NCI-H69 (cell line): ENCODE measurements around the gene NACC1.
A peak's percentile ranks its signal among the peaks of the same experiment; 100 is the strongest.

Experiments
- DNase-seq: peaks from one replicate; lab custom pipeline; 2025; lab: John Stamatoyannopoulos, UW

Gene NACC1

DNA sequence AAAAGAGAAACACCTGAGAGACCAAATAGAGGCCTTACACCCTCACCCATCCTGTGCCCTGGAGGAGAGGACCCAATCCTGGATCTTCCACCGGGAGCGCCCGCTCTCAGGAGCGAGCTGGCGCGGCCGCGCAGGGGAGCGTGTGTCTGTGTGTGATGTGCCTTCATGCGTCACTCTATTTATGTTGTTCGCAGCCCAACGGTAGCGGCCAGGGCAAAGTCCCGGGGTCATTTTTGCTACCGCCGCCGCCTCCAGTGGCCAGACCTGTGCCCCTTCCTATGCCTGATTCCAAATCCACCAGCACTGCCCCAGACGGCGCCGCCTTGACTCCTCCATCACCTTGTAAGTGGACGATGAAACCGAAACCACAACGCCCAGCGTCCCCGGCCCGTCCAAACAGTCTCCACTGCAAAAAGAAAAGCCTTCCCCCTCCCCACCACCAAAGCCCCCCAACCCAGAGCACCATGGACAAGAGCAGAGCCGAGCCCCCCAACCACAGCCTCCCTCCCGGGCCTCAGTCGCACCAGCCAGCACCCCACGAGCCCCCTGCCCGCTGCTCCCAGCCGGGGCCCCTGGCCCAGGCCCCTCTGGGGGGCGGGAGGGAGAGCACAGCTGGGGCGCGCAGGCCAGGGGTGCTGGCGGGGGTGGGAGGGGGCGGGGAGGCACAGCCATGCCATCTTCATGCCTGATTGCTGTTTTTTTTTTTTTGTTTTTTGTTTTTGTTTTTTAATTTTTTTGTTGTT is 30.1 kb upstream of the NACC1 start:
- no peak for DNase-seq

GRCh38 chr19:13089139-13089856 is 28.8 kb upstream of the NACC1 start:
- peak; percentile 38 for DNase-seq

DNA sequence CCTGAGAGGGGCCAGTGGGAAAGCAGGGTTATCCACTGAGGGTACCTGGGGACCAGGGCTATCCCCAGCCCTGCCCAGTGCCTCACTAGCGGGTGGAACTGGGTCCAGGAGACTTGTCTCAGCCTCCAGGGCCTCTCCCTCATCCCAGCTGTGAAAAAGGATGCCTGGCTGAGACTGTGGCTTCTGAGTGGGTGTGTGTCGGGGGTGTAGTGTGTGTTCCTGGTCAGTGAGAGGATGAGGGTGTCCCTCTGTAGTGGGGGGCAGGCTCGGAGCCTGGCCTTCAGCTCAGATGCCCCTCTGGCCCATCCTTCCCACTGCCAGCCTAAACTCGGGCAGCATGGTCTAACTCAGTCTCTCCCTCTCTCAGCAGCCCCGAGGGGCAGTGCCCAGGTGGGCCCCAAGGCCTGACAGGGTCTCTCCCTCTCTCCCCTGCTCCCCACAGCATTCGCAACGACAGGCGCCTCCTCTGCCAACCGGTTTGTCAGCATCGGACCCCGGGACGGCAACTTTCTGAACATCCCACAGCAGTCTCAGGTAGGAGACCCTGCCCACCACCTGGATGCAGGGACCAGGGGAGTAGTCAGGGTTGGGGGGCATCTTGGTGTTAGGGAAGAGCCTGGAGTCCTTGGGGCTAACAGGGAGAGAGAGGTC is 28.1 kb upstream of the NACC1 start:
- no peak for DNase-seq

GRCh38 chr19:13090511-13091231 is 27.4 kb upstream of the NACC1 start:
- peak; percentile 72 for DNase-seq

GRCh38 chr19:13091400-13092157 is 26.5 kb upstream of the NACC1 start:
- DNase-seq, result peak; percentile 91

DNA sequence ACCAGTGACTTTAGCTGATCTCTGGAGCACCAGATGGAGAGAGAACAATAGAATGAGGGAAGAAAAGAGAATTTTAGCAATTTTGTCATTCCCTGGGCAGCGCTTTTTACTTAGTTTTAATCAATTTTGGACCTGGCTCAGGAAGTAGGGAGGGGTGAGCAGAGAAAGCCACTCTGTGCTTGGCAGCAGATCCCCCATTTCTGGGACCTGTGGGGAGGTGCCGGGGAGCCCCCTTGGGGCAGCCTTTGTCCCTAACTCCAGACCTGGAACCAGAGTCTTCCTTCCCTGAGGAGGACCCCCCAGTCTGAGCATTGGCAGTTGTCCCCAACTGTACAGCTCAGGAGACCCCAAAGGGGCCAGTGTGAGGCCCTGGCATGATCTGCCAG is 25.9 kb upstream of the NACC1 start:
- DNase-seq, result peak; percentile 52

DNA sequence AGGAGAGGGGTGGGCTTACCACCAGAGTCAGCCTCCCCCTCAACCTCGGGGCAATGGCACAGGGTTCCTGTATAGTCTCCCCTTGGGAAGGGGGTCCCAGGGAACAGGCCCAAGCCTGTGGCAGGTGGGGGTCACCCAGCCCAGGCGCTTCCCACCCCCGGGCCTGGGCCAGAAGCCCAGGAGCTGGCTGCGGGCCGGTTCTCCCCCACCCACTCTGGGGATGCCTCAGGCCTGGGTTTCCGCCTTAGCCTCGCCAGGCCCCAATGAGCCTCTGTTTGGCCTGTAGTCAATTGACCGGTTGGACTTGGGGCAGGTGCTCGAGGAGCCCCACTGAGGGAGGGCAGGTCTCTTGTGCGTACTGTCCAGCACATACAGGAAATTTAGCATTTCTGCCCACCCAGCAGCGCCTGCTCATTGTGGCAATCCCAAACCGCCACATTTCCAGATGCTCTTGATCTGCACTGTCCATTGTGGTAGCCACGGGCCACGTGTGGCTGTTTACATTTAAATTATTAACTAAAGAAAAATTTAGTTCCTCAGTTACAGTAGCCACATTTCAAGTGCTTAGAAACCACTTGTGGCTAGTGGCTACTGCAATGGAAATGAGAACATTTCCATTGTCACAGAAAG is 25.3 kb upstream of the NACC1 start:
- no peak for DNase-seq

DNA sequence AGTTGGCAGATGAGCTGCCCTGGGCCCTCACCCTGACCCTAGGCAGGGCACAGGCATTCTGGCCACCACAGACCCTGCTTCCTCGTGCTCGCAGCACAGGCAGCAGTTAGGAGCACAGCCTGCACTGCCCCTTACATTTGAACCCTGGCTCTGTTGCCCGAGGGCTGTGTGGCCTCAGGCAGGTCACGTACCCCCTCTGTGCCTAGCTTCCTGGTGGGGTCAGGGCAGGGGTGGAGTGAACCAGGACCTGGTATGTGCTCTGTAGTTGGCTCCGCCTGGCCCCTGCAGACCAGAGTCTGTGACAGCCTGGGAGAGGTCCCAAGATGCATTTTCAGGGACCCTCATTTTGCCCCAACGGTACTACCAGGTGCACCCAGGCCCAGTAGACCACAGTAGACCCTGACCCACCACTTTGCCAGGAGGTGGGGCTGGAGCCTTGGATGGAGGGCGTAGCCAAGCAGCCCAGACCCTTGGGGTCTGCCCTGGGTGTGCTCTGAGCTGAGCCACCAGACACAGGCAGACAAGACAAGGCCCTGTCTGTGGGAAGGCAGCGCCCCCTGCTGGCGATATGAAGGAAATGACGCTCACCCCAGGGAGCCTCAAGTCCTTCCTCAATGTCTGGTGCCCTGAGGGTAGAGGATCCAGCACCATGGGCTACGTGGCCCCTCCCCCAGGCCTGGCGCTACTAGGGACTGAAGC is 24.5 kb upstream of the NACC1 start:
- DNase-seq, result peak; percentile 95

- peak; percentile 87 for DNase-seq
Observed at GRCh38 chr19:13094106-13094504, 24.0 kb upstream of the NACC1 start.

DNA sequence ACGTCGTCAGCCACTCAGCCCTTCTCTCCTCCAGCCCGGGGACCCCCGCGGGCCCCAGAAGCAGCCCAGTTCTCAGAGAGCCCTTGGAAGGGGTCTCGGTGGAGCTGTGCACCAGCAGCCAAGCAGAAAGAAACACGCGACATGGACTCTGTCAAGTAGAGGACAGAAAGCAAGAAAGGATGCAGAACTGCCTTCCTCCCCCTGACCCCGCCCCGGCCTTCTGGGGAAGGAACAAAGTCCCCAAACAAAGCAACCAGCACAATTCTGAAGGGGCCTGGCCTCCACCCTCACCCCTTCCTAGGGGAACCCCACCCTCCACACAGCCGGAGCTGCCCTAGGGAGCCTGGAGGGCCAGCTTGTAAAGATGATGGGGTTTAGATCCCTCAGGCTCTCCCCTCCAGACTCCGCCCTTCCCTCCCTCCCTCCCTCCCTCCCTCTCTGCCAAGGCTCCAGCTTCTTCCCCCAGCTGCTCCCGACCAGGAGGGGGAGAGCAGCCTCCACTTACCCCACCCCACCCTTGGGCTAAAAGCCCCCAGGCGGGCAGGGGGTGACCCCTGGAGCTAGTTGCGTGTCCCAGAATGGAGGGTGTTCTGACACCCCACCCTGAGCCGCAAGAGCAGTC is 23.2 kb upstream of the NACC1 start:
- DNase-seq, result peak; percentile 81

DNA sequence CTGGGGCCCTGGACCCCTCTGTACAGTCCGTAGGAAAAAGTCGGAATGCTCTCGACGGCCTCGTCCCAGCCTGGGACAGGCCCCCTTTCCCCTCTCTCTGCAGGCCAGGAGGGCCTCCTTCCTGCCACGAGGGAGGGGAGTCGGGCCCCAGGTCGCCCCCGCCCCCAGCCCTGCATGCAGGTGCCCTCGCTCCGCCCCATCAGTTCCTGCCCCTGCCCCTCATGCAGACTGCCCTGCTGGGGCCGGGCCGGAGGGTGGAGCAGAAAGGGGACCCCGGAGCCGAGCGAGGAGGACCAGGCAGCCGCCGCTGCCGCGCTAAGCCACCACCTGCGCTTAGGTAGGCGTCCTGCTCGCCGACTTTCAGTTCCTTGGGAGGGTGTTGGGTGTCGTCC is 22.7 kb upstream of the NACC1 start:
- peak; percentile 58 for DNase-seq

DNA sequence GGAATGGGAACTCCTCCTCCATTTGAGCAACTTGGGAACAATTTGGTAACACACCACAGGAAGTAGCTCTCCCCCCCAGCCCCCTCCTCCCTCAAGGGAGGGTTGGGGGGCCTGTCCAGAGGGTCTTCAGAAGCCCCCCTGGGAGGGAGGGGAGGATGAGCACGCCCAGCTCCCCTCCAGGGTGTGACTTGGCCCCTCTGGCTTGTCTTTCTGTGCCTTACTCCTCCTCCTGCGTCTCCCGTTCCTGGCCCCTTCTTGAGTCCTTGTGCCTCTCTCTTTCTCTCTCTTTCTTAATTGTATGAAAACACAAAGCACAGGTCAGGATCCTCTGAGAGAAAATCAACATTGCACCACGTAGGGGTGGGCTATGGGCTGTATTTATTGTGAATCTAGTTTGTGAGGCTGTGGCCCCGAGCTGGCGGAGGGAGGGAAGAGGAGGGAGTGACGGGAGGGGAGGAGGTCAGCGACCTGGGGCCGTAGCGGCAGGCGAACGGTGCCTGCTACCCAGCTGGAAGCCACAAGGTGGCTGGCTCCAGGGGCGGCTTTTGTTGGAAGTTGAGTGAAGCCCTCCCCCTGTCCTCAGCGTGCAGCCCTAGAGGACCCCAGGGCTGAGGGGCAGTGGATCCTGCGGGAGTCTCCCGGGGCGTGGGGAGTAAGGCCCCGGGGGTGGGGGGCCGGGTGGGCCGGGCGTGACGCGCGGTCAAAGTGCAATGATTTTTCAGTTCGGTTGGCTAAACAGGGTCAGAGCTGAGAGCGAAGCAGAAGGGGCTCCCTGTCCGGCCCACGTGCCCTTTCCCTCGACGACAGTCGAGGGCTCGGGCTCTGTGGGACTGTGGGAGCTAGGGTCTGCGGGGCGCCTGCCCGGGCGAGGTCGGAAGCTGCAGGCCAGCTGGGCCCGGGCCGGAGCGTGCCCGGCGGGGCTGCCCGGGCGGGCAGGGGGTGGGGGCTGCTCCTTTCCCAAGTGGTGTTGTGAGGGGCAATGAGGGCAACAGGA is 21.8 kb upstream of the NACC1 start:
- DNase-seq, result peak; percentile 62

- no peak for DNase-seq
Observed at GRCh38 chr19:13097033-13097462, 21.0 kb upstream of the NACC1 start.

DNA sequence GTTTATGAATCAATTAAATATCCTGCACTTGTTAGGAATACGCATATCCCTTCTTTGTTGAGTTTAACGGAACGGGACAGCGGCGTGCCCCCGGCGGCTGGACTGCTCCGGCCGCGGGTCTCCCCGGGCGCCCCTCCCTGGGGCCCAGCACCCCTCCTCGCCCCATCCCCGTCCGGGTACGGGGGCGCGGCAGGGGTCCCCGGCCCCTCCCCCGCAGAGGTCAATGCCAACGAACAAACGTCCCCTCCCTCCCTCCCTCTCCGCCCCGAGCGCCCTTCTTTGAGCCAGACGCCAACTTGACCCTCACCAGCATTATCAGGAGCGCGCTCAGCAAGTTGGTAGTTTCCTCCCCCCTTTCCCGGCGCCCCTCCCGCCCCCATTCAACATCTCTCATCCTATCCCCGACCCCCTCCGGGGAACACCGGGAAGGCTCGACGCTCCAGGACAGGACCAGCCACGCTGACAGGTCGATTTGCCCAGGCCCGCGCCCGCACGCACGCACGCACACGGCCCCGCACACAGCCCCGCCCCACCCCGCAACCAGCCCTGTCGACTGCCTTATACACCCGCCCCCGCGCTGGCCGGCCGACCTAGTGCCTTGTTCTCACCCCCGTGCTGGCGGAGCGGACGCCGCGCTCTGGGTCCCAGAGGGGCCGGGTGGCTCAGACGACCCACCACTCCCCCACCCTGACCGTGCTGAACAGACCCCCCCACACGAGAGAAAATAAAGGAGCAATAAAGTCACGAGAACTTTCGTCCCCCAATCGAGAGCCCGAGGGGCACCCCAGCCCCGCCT is 20.4 kb upstream of the NACC1 start:
- DNase-seq, result peak; percentile 36

GRCh38 chr19:13098277-13099072 is 19.6 kb upstream of the NACC1 start:
- DNase-seq, result peak; percentile 64

GRCh38 chr19:13099073-13099999 is 18.7 kb upstream of the NACC1 start:
- DNase-seq, result peak; percentile 82
